Liver (tissue), 3 donors: ENCODE results near the gene RNASE12.
"Not testable (repeated sequence)": the region's sequence is repeated elsewhere in the genome, so short reads cannot be mapped to it uniquely, and the experiment has no call there.

Experiments
- EGR1 ChIP-seq, 2 donors: IDR thresholded peaks; 2 replicates each; pipeline ENCODE4 v1.6.1; 2016 to 2018; ENCODE audit warnings: antibody characterized with exemption in 2 of 2, low read depth in 2 of 2
- FOXA1 ChIP-seq: IDR thresholded peaks from 2 replicates; pipeline ENCODE4 v1.6.1; 2016; ENCODE audit warnings: antibody characterized with exemption
- GABPA ChIP-seq, 2 donors: IDR thresholded peaks in 1 of 2; conservative IDR thresholded peaks in 1 of 2; 2 replicates each; pipeline ENCODE4 v1.6.1; 2016; ENCODE audit warnings: antibody characterized with exemption in 2 of 2, mild to moderate bottlenecking in 1 of 2, moderate library complexity in 1 of 2
- HNF4A ChIP-seq, 2 donors: conservative IDR thresholded peaks; 2 replicates each; pipeline ENCODE4 v1.6.1; 2016; ENCODE audit warnings: antibody characterized with exemption in 2 of 2, mild to moderate bottlenecking in 2 of 2
- NR2F2 ChIP-seq: IDR thresholded peaks from 2 replicates; pipeline ENCODE4 v1.6.1; 2016; ENCODE audit warnings: antibody characterized with exemption
- RAD21 ChIP-seq, 2 donors: IDR thresholded peaks; 2 replicates each; pipeline ENCODE4 v1.6.1; 2016; ENCODE audit warnings: antibody characterized with exemption in 2 of 2, mild to moderate bottlenecking in 2 of 2
- RXRA ChIP-seq, 2 donors: IDR thresholded peaks; 2 replicates each; pipeline ENCODE4 v1.6.1; 2017 to 2018; ENCODE audit warnings: antibody characterized with exemption in 2 of 2, mild to moderate bottlenecking in 1 of 2
- SP1 ChIP-seq: IDR thresholded peaks from 2 replicates; pipeline ENCODE4 v1.6.1; 2018; ENCODE audit warnings: antibody characterized with exemption, mild to moderate bottlenecking
- TAF1 ChIP-seq: conservative IDR thresholded peaks from 2 replicates; pipeline ENCODE4 v1.6.1; 2016; ENCODE audit warnings: antibody characterized with exemption, mild to moderate bottlenecking
- TF ChIP-seq, protein P1 (sequence below): fragments of 150-350 bp; IDR thresholded peaks from 2 replicates; pipeline ENCODE4 v1.5.1; 2017; ENCODE audit warnings: improper control_type of control experiment, low read depth, low read length; ENCODE audit not compliant: missing input control
- TF ChIP-seq, protein P2 (sequence below): IDR thresholded peaks from 2 replicates; pipeline ENCODE4 v1.6.1; 2016; ENCODE audit warnings: antibody characterized with exemption
- TF ChIP-seq, protein P3 (sequence below): IDR thresholded peaks from 2 replicates; pipeline ENCODE4 v1.6.1; 2016; ENCODE audit warnings: antibody characterized with exemption
- TF ChIP-seq, protein P4 (sequence below): IDR thresholded peaks from 2 replicates; pipeline ENCODE4 v1.6.1; 2016; ENCODE audit warnings: antibody characterized with exemption, mild to moderate bottlenecking
- TF ChIP-seq, protein P5 (sequence below): IDR thresholded peaks from 2 replicates; pipeline ENCODE4 v1.6.1; 2016; ENCODE audit warnings: antibody characterized with exemption
- donor health status: healthy.
- donor health status: healthy.

DNA sequence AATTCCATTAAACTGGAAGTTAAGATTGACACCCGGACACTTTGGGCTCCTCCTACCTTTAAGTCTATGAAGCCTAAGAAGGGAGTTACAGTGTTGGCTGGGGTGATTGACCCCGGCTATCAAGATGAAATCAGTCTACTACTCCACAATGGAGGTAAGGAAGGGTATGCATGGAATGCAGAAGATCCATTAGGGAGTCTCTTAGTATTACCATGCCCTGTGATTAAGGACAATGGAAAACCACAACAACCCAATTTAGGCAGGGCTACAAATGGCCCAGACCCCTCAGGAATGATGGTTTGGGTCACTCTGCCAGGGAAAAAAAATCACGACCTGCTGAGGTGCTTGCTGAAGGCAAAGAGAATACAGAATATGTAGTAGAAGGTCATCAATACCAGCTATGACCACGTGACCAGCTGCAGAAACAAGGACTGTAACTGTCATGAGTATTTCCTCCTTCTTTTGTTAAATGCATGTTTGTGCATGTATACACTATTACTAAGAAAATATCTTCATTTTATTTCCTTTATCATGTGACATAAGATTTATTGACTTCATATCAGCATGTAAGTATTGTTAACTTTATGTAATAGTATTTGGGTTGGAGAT is 18.7 kb downstream of the RNASE12 start:
- not testable (repeated sequence) for TF ChIP-seq RAD21 (IDR thresholded peaks at IDR 0.05); TAF1; NR2F2; FOXA1; EGR1 (IDR thresholded peaks at IDR 0.05; ENCODE audit: low read depth in 2 of 2); SP1; GABPA (IDR thresholded peaks at IDR 0.05 in 1 of 2, conservative IDR thresholded peaks at IDR 0.05 in 1 of 2); HNF4A (conservative IDR thresholded peaks at IDR 0.05); RXRA (IDR thresholded peaks at IDR 0.05)
- TF ChIP-seq, protein P1, sequence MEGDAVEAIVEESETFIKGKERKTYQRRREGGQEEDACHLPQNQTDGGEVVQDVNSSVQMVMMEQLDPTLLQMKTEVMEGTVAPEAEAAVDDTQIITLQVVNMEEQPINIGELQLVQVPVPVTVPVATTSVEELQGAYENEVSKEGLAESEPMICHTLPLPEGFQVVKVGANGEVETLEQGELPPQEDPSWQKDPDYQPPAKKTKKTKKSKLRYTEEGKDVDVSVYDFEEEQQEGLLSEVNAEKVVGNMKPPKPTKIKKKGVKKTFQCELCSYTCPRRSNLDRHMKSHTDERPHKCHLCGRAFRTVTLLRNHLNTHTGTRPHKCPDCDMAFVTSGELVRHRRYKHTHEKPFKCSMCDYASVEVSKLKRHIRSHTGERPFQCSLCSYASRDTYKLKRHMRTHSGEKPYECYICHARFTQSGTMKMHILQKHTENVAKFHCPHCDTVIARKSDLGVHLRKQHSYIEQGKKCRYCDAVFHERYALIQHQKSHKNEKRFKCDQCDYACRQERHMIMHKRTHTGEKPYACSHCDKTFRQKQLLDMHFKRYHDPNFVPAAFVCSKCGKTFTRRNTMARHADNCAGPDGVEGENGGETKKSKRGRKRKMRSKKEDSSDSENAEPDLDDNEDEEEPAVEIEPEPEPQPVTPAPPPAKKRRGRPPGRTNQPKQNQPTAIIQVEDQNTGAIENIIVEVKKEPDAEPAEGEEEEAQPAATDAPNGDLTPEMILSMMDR = not testable (repeated sequence)
- TF ChIP-seq, protein P2, sequence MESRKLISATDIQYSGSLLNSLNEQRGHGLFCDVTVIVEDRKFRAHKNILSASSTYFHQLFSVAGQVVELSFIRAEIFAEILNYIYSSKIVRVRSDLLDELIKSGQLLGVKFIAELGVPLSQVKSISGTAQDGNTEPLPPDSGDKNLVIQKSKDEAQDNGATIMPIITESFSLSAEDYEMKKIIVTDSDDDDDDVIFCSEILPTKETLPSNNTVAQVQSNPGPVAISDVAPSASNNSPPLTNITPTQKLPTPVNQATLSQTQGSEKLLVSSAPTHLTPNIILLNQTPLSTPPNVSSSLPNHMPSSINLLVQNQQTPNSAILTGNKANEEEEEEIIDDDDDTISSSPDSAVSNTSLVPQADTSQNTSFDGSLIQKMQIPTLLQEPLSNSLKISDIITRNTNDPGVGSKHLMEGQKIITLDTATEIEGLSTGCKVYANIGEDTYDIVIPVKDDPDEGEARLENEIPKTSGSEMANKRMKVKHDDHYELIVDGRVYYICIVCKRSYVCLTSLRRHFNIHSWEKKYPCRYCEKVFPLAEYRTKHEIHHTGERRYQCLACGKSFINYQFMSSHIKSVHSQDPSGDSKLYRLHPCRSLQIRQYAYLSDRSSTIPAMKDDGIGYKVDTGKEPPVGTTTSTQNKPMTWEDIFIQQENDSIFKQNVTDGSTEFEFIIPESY = not testable (repeated sequence)
- TF ChIP-seq, protein P3, sequence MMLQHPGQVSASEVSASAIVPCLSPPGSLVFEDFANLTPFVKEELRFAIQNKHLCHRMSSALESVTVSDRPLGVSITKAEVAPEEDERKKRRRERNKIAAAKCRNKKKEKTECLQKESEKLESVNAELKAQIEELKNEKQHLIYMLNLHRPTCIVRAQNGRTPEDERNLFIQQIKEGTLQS = not testable (repeated sequence)
- TF ChIP-seq, protein P4, sequence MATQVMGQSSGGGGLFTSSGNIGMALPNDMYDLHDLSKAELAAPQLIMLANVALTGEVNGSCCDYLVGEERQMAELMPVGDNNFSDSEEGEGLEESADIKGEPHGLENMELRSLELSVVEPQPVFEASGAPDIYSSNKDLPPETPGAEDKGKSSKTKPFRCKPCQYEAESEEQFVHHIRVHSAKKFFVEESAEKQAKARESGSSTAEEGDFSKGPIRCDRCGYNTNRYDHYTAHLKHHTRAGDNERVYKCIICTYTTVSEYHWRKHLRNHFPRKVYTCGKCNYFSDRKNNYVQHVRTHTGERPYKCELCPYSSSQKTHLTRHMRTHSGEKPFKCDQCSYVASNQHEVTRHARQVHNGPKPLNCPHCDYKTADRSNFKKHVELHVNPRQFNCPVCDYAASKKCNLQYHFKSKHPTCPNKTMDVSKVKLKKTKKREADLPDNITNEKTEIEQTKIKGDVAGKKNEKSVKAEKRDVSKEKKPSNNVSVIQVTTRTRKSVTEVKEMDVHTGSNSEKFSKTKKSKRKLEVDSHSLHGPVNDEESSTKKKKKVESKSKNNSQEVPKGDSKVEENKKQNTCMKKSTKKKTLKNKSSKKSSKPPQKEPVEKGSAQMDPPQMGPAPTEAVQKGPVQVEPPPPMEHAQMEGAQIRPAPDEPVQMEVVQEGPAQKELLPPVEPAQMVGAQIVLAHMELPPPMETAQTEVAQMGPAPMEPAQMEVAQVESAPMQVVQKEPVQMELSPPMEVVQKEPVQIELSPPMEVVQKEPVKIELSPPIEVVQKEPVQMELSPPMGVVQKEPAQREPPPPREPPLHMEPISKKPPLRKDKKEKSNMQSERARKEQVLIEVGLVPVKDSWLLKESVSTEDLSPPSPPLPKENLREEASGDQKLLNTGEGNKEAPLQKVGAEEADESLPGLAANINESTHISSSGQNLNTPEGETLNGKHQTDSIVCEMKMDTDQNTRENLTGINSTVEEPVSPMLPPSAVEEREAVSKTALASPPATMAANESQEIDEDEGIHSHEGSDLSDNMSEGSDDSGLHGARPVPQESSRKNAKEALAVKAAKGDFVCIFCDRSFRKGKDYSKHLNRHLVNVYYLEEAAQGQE = not testable (repeated sequence)
- TF ChIP-seq, protein P5, sequence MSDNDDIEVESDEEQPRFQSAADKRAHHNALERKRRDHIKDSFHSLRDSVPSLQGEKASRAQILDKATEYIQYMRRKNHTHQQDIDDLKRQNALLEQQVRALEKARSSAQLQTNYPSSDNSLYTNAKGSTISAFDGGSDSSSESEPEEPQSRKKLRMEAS = not testable (repeated sequence)
